ENCODE data around the gene BTK.
"Not testable (repeated sequence)": the region's sequence is repeated elsewhere in the genome, so short reads cannot be mapped to it uniquely, and the experiment has no call there.

Gene BTK

DNA sequence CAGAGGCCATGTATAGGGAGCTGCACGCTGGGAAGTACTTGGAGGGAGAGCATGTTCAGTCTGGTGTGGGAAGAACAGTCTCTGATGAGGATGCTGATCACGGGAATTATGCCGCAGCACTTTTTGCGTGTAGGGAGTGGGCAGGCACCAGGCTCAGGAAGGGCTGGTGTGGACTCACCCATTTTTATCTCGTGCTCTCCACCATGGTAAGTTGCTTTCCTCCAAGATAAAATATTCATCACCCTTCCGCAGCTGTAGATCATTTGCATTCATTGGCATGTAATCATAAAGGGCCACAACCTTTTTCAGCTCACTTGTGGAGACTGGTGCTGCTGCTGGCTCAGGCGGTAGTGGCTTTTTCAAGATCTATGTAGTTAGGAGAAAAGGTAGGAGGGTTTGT, 25.6 kb downstream of the BTK start:
- Histone ChIP-seq H3K9me3 (ENCODE audit: control insufficient read depth, low read length) (no peaks in the 10 kb centered on the region), H3K27me3 (ENCODE audit: control insufficient read depth, insufficient read depth, low read length) (no peaks in the 10 kb centered on the region), H3K4me1 (ENCODE audit: control insufficient read depth, insufficient read depth, low read length) (no peaks in the 10 kb centered on the region), H3K4me3 (ENCODE audit: low read length) (no peak overlapping the region), H3K9ac (ENCODE audit: low read length) (no peak overlapping the region), H3K36me3 (ENCODE audit: control insufficient read depth, insufficient read depth, low read length) (no peaks in the 10 kb centered on the region)

DNA sequence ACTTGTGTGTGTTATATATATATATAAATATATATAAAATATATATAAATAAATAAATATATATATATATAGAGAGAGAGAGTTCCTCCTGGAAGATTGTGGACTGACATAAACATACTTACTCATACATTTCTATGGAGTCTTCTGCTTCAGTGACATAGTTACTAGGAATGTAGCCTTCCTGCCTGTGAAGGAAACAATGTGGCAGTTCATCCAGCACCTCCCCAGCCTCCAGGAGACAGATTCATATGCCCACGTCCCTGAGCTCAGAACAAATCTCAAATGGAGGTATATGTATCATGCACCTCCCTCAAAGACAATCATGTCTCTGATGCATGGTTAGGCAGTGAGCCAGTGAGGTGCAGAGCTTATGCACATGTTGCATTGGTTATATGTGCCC, 26.0 kb downstream of the BTK start:
- Histone ChIP-seq H3K36me3 (ENCODE audit: control insufficient read depth, insufficient read depth, low read length) (no peaks in the 10 kb centered on the region), H3K4me3 (ENCODE audit: low read length) (no peak overlapping the region), H3K4me1 (ENCODE audit: control insufficient read depth, insufficient read depth, low read length) (no peaks in the 10 kb centered on the region), H3K9me3 (ENCODE audit: control insufficient read depth, low read length) (no peaks in the 10 kb centered on the region), H3K9ac (ENCODE audit: low read length) (no peak overlapping the region), H3K27me3 (ENCODE audit: control insufficient read depth, insufficient read depth, low read length) (no peaks in the 10 kb centered on the region)

GRCh38 chrX:101357166-101357795, 28.7 kb downstream of the BTK start:
- Histone ChIP-seq H3K9ac (ENCODE audit: low read length) (no peak overlapping the region), H3K4me1 (ENCODE audit: control insufficient read depth, insufficient read depth, low read length) (no peaks in the 10 kb centered on the region), H3K36me3 (ENCODE audit: control insufficient read depth, insufficient read depth, low read length) (no peaks in the 10 kb centered on the region), H3K27me3 (ENCODE audit: control insufficient read depth, insufficient read depth, low read length) (no peaks in the 10 kb centered on the region), H3K4me3 (ENCODE audit: low read length) (no peak overlapping the region), H3K9me3 (ENCODE audit: control insufficient read depth, low read length) (no peaks in the 10 kb centered on the region)

- Histone ChIP-seq H3K27me3 (ENCODE audit: control insufficient read depth, insufficient read depth, low read length) (no peaks in the 10 kb centered on the region), H3K9ac (ENCODE audit: low read length) (peak overlapping the region; percentile 75), H3K4me1 (ENCODE audit: control insufficient read depth, insufficient read depth, low read length) (no peaks in the 10 kb centered on the region), H3K9me3 (ENCODE audit: control insufficient read depth, low read length) (no peaks in the 10 kb centered on the region), H3K36me3 (ENCODE audit: control insufficient read depth, insufficient read depth, low read length) (no peaks in the 10 kb centered on the region), H3K4me3 (ENCODE audit: low read length) (peak overlapping the region; percentile 80)
These were observed 36.8 kb downstream of the BTK start for GRCh38 chrX:101349193-101349562.

GRCh38 chrX:101348452-101349192, 37.4 kb downstream of the BTK start, which contains the start of gene TIMM8A:
TIMM8A (minus strand) TSS chrX:101348742; CDS start chrX:101348664, 78 bp downstream.
- no peaks in the 10 kb centered on the region for H3K36me3 ChIP-seq (ENCODE audit: control insufficient read depth, insufficient read depth, low read length)
- H3K4me3 ChIP-seq (ENCODE audit: low read length): peak within 1 kb of the TSS; percentile 80
- no peaks in the 10 kb centered on the region for H3K27me3 ChIP-seq (ENCODE audit: control insufficient read depth, insufficient read depth, low read length)
- H3K9me3 ChIP-seq (ENCODE audit: control insufficient read depth, low read length): no peaks in the 10 kb centered on the region
- H3K9ac ChIP-seq (ENCODE audit: low read length): peak within 1 kb of the TSS; percentile 75
- H3K4me1 ChIP-seq (ENCODE audit: control insufficient read depth, insufficient read depth, low read length): no peaks in the 10 kb centered on the region

DNA sequence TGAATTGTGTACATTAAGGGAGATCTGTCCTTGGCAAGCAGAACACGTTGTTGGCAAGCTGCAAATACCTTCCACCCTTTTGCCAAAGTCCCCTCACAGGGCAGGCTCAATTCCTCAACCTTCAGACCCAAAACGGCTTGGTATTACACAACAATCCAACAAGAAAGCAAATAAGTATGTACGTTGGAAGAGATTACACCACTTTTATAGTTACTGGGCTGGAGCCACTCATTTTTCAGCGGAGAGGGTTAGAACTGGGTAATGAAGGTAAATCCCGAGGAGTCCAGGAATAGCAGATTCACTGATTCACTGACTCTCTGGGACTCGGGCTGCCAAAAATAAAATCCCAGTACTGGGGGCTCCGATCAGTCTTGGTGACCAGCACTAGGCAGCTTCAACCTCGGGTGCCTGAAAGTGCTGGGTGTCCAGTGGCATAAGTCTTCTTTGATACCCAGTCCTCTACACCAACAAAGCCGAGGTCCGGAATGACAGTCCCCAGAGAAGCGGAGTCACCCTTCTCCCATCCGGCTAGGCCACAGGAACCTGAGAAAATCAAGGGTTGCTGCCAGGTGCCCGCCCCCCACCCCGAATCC, 38.0 kb downstream of the BTK start:
- Histone ChIP-seq H3K4me1 (ENCODE audit: control insufficient read depth, insufficient read depth, low read length) (no peaks in the 10 kb centered on the region), H3K36me3 (ENCODE audit: control insufficient read depth, insufficient read depth, low read length) (no peaks in the 10 kb centered on the region), H3K9me3 (ENCODE audit: control insufficient read depth, low read length) (no peaks in the 10 kb centered on the region), H3K4me3 (ENCODE audit: low read length) (peak overlapping the region; percentile 80), H3K9ac (ENCODE audit: low read length) (peak overlapping the region; percentile 75), H3K27me3 (ENCODE audit: control insufficient read depth, insufficient read depth, low read length) (no peaks in the 10 kb centered on the region)

DNA sequence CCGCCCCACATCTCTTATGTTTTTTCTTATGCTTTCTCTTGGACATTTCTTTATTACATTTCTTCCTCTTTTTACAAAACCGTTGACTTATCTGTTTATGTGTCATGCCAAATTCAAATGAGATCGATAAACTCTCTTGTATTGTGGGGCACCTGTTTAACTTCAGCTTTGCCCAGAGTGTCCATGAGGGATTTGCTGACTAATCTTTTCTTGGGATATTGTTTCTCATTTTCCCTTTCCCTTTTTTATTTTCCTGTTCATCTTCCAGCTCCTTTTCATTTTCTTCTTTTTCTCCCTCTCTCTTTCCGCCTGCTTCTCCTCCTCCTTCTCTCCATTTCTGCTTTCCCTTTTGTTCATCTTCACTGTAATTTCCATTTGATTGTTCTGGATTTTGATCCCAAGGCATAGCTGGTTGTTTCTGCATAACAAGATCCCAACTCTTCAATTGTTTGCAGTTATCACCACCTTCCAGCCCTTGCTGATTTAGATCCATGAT, 48.2 kb downstream of the BTK start:
- no peaks in the 10 kb centered on the region for H3K4me1 ChIP-seq (ENCODE audit: control insufficient read depth, insufficient read depth, low read length)
- no peak overlapping the region for H3K4me3 ChIP-seq (ENCODE audit: low read length)
- no peaks in the 10 kb centered on the region for H3K9me3 ChIP-seq (ENCODE audit: control insufficient read depth, low read length)
- no peaks in the 10 kb centered on the region for H3K27me3 ChIP-seq (ENCODE audit: control insufficient read depth, insufficient read depth, low read length)
- H3K9ac ChIP-seq (ENCODE audit: low read length): no peak overlapping the region
- H3K36me3 ChIP-seq (ENCODE audit: control insufficient read depth, insufficient read depth, low read length): no peaks in the 10 kb centered on the region

GRCh38 chrX:101334310-101334709, 51.7 kb downstream of the BTK start:
- not testable (repeated sequence) for H3K4me1 ChIP-seq (ENCODE audit: control insufficient read depth, insufficient read depth, low read length)

GRCh38 chrX:101326600-101326999, 59.4 kb downstream of the BTK start:
- not testable (repeated sequence) for H3K36me3 ChIP-seq (ENCODE audit: control insufficient read depth, insufficient read depth, low read length); H3K9me3 ChIP-seq (ENCODE audit: control insufficient read depth, low read length); H3K4me1 ChIP-seq (ENCODE audit: control insufficient read depth, insufficient read depth, low read length); H3K9ac ChIP-seq (ENCODE audit: low read length); H3K27me3 ChIP-seq (ENCODE audit: control insufficient read depth, insufficient read depth, low read length); H3K4me3 ChIP-seq (ENCODE audit: low read length)

More at GRCh38 chrX:101334310-101334709, 51.7 kb downstream of the BTK start:
- H3K27me3 ChIP-seq (ENCODE audit: control insufficient read depth, insufficient read depth, low read length); H3K9ac ChIP-seq (ENCODE audit: low read length); H3K9me3 ChIP-seq (ENCODE audit: control insufficient read depth, low read length); H3K4me3 ChIP-seq (ENCODE audit: low read length); H3K36me3 ChIP-seq (ENCODE audit: control insufficient read depth, insufficient read depth, low read length): not testable (repeated sequence)

- no peak overlapping the region for H3K9ac ChIP-seq (ENCODE audit: low read length)
- H3K27me3 ChIP-seq (ENCODE audit: control insufficient read depth, insufficient read depth, low read length): no peaks in the 10 kb centered on the region
- no peak overlapping the region for H3K4me3 ChIP-seq (ENCODE audit: low read length)
- no peaks in the 10 kb centered on the region for H3K9me3 ChIP-seq (ENCODE audit: control insufficient read depth, low read length)
- no peaks in the 10 kb centered on the region for H3K36me3 ChIP-seq (ENCODE audit: control insufficient read depth, insufficient read depth, low read length)
- H3K4me1 ChIP-seq (ENCODE audit: control insufficient read depth, insufficient read depth, low read length): no peaks in the 10 kb centered on the region
These were observed 82.2 kb downstream of the BTK start for GRCh38 chrX:101303790-101304189.

Data from mucosa of stomach (tissue), 1 donor.